Measurements from ENCODE around the gene ADAMTS9. TPM values are rescaled to one million over a fixed set of nuclear protein-coding genes. Genes with fewer than 3 reads are reported as not detected.
A peak's percentile ranks its signal among the peaks of the same experiment; 100 is the strongest.

ADAMTS9 gene
- total RNA-seq, 6 donors from 2014 or later = 12.3 to 54.9 (median 26.6) TPM

DNA sequence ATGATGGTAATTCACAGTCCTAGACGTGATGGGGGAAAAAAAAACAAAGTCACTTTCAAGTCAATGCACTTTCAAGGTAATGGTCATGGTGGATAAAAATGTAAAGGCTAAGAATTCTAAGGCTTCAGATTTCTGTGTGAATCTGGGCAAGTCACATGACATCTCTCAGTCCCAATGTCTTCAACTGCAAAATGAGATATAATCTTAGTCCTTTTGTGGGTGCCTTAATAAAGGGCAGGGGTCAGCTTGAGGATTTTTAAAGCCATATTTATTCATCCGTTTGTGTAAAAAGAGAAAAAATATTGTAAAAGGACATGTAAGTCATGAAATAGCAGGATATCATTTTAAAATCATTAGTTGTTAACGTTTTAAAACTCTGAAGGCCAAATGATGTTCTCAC lies 83.5 kb downstream of the ADAMTS9 start:
- Histone ChIP-seq H3K27ac (no peak overlapping the region), H3K9me3 (no peaks in the 10 kb centered on the region), H3K27me3 (no peaks in the 10 kb centered on the region), H3K4me3 (no peak overlapping the region), H3K36me3 (peaks cover 0 to 36% (median 7%) of the 10 kb centered on the region in 4 donors), H3K4me1 (no peaks in the 10 kb centered on the region)
- DNase-seq = no peak
- WGBS, 2 donors = 87 to 93% methylated on average over 3 of the region's 3 CpGs
- no peak for ATAC-seq (ENCODE audit: low FRiP score in 2 of 2)
- TF ChIP-seq, protein P1, sequence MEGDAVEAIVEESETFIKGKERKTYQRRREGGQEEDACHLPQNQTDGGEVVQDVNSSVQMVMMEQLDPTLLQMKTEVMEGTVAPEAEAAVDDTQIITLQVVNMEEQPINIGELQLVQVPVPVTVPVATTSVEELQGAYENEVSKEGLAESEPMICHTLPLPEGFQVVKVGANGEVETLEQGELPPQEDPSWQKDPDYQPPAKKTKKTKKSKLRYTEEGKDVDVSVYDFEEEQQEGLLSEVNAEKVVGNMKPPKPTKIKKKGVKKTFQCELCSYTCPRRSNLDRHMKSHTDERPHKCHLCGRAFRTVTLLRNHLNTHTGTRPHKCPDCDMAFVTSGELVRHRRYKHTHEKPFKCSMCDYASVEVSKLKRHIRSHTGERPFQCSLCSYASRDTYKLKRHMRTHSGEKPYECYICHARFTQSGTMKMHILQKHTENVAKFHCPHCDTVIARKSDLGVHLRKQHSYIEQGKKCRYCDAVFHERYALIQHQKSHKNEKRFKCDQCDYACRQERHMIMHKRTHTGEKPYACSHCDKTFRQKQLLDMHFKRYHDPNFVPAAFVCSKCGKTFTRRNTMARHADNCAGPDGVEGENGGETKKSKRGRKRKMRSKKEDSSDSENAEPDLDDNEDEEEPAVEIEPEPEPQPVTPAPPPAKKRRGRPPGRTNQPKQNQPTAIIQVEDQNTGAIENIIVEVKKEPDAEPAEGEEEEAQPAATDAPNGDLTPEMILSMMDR (IDR thresholded peaks at IDR 0.05) = no peak
- TF ChIP-seq POLR2AphosphoS5 (IDR thresholded peaks at IDR 0.05) (no peak), EP300 (IDR thresholded peaks at IDR 0.05) (no peak), POLR2A (IDR thresholded peaks at IDR 0.05) (no peak)

DNA sequence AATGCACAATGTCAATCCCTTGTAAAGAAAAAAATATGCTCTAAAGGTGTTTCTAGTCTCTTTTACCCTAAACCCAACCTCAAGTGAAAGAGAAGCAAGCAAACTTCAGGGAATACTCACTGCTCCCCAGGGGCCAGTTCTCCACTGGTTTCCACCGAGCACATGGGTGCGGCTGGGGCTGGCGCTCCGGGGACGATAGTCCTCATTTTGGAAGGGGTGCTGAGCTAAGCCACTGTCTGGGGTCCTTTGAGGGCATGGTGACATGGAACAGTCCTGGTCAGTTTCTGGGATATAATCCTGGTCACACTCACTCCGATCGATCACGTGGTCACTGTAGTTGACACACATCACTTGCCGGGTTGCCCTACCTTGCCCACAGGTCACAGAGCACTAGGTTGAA lies 86.0 kb downstream of the ADAMTS9 start:
- no peaks in the 10 kb centered on the region for H3K4me1 ChIP-seq
- no peak overlapping the region for H3K4me3 ChIP-seq
- no peaks in the 10 kb centered on the region for H3K9me3 ChIP-seq
- WGBS, 2 donors = 93 to 100% methylated on average over 9 of the region's 9 CpGs
- TF ChIP-seq EP300 (IDR thresholded peaks at IDR 0.05) = no peak
- TF ChIP-seq POLR2AphosphoS5 (IDR thresholded peaks at IDR 0.05) = no peak
- TF ChIP-seq POLR2A (IDR thresholded peaks at IDR 0.05) = no peak
- TF ChIP-seq, protein P1 (IDR thresholded peaks at IDR 0.05) = no peak
- H3K36me3 ChIP-seq = peaks cover 0 to 47% (median 7%) of the 10 kb centered on the region in 4 donors
- H3K27me3 ChIP-seq = no peaks in the 10 kb centered on the region
- DNase-seq = peak in 1 of 2 donors; percentile 22
- no peak overlapping the region for H3K27ac ChIP-seq
- peak; percentile 14 to 37 for ATAC-seq (ENCODE audit: low FRiP score in 2 of 2)

GRCh38 chr3:64600246-64600950 lies 87.4 kb downstream of the ADAMTS9 start:
- 82 to 83% methylated on average over 9 of the region's 9 CpGs for WGBS, 2 donors
- Histone ChIP-seq H3K36me3 (peaks cover 0 to 56% (median 7%) of the 10 kb centered on the region in 4 donors), H3K27me3 (no peaks in the 10 kb centered on the region), H3K4me3 (no peak overlapping the region), H3K27ac (no peak overlapping the region), H3K4me1 (no peaks in the 10 kb centered on the region), H3K9me3 (no peaks in the 10 kb centered on the region)
- no peak for TF ChIP-seq POLR2A (IDR thresholded peaks at IDR 0.05)
- TF ChIP-seq, protein P1 (IDR thresholded peaks at IDR 0.05) = no peak
- TF ChIP-seq EP300 (IDR thresholded peaks at IDR 0.05) = no peak
- TF ChIP-seq POLR2AphosphoS5 (IDR thresholded peaks at IDR 0.05) = no peak
- ATAC-seq (ENCODE audit: low FRiP score in 2 of 2) = no peak
- no peak for DNase-seq

DNA sequence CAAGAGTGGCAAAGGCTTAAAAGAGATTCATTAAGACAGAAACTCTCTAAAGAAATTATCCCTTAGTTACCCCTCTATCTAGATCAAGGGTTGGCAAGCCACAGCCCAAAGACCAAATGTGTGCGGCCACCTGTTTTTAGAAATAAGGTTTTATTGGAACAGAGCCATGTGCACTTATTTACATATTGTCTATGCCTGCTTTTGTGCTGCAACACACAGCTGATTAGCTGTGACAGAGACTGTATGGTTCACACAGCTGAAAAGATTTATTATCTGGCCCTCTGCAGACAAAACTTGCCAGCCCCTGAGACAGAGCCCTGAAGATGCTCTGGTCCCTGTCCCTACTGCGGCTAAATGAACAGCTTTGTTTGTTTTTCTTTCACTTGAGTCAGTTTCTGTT lies 88.1 kb downstream of the ADAMTS9 start:
- Histone ChIP-seq H3K4me3 (no peak overlapping the region), H3K27ac (no peak overlapping the region), H3K27me3 (no peaks in the 10 kb centered on the region), H3K4me1 (no peaks in the 10 kb centered on the region), H3K36me3 (peaks cover 0 to 62% (median 7%) of the 10 kb centered on the region in 4 donors), H3K9me3 (no peaks in the 10 kb centered on the region)
- DNase-seq = no peak
- WGBS, 2 donors = 62 to 69% methylated on average over 2 of the region's 2 CpGs
- ATAC-seq (ENCODE audit: low FRiP score in 2 of 2) = no peak
- TF ChIP-seq POLR2AphosphoS5 (IDR thresholded peaks at IDR 0.05) (no peak), EP300 (IDR thresholded peaks at IDR 0.05) (no peak), POLR2A (IDR thresholded peaks at IDR 0.05) (no peak)
- TF ChIP-seq, protein P1 (IDR thresholded peaks at IDR 0.05) = no peak

DNA sequence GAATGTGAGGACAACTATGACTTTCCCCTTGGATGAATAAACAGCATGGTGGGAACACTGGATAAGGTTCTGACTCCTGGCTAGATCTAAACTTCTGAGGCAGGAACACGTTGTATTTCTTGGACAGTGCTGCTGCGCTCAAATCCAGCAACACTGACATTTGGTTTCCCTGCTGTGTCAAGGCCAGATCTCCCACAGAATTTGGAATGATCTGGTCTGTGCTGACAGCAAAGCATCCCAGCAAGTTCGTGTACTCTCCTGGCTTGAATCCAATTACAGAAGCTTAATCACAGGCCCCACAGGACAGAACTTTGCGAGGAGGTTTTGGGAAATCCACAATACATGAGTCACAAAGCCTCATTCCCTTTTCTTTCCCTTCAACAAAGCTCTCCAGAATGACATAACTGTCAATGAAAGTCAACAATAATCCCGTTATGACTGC lies 92.5 kb downstream of the ADAMTS9 start:
- H3K4me1 ChIP-seq = no peaks in the 10 kb centered on the region
- no peaks in the 10 kb centered on the region for H3K27me3 ChIP-seq
- ATAC-seq (ENCODE audit: low FRiP score in 2 of 2) (peak; percentile 70 to 86), DNase-seq (no peak)
- 60 to 69% methylated on average over 5 of the region's 5 CpGs for WGBS, 2 donors
- no peak overlapping the region for H3K4me3 ChIP-seq
- H3K36me3 ChIP-seq = peaks cover 0 to 60% (median 3%) of the 10 kb centered on the region in 4 donors
- TF ChIP-seq POLR2A (IDR thresholded peaks at IDR 0.05) = no peak
- peak in 1 of 2 donors; percentile 50 for TF ChIP-seq POLR2AphosphoS5 (IDR thresholded peaks at IDR 0.05)
- TF ChIP-seq EP300 (IDR thresholded peaks at IDR 0.05) = peak in 1 of 4 donors; percentile 25
- H3K9me3 ChIP-seq = no peaks in the 10 kb centered on the region
- no peak overlapping the region for H3K27ac ChIP-seq

All from upper lobe of left lung (tissue), 6 donors.